Karpas-422 (cell line): ENCODE measurements around the gene NUCKS1. TPM values are rescaled to one million over a fixed set of nuclear protein-coding genes. Genes with fewer than 3 reads are reported as not detected.
"Not testable (repeated sequence)": the region's sequence is repeated elsewhere in the genome, so short reads cannot be mapped to it uniquely, and the experiment has no call there.

Experiments used
- DNase-seq: peaks from one replicate; pipeline ENCODE4 v3.0.0-alpha.2; 2015
- H2AFZ ChIP-seq: fragments of 200-600 bp; sonication (generic); 2 replicates; pipeline ENCODE4 v1.6.1; 2014; ENCODE audit warnings: antibody characterized with exemption, low read length, mixed read lengths
- H3K27ac ChIP-seq: fragments of 200-600 bp; sonication (generic); 2 replicates; pipeline ENCODE4 v1.5.1; 2014; ENCODE audit warnings: mild to moderate bottlenecking, low read length, moderate library complexity
- H3K27me3 ChIP-seq: fragments of 200-600 bp; sonication (generic); 2 replicates; pipeline ENCODE4 v1.6.1; 2014; ENCODE audit warnings: low read length, mixed read lengths
- H3K36me3 ChIP-seq: fragments of 200-600 bp; sonication (generic); 2 replicates; pipeline ENCODE4 v1.6.1; 2014; ENCODE audit warnings: low read length, mixed read lengths; ENCODE audit not compliant: insufficient read depth
- H3K4me1 ChIP-seq: fragments of 200-600 bp; sonication (generic); 2 replicates; pipeline ENCODE4 v1.6.1; 2014; ENCODE audit warnings: mild to moderate bottlenecking, low read length, mixed read lengths
- H3K4me2 ChIP-seq: fragments of 200-600 bp; sonication (generic); 2 replicates; pipeline ENCODE4 v1.6.1; 2014; ENCODE audit warnings: low read length, low read depth, mild to moderate bottlenecking; ENCODE audit not compliant: poor library complexity, severe bottlenecking
- H3K4me3 ChIP-seq: fragments of 200-600 bp; sonication (generic); 2 replicates; pipeline ENCODE4 v1.5.1; 2014; ENCODE audit warnings: mild to moderate bottlenecking, antibody characterized with exemption, low read length, mixed read lengths
- H3K79me2 ChIP-seq: fragments of 200-600 bp; sonication (generic); 2 replicates; pipeline ENCODE4 v1.6.1; 2014; ENCODE audit warnings: mild to moderate bottlenecking, low read length, mixed read lengths
- H3K9ac ChIP-seq: fragments of 200-600 bp; sonication (generic); 2 replicates; pipeline ENCODE4 v1.6.0; 2014; ENCODE audit warnings: low read length
- H3K9me2 ChIP-seq: fragments of 200-600 bp; sonication (generic), shearing (Covaris generic); replicated peaks from 2 replicates; pipeline ENCODE4 v1.6.0; 2014; ENCODE audit warnings: mild to moderate bottlenecking, low read length, moderate library complexity; ENCODE audit not compliant: insufficient read depth
- H3K9me3 ChIP-seq: fragments of 300-700, 200-600 bp; sonication (generic); 2 replicates; pipeline ENCODE4 v1.6.1; 2014; ENCODE audit warnings: low read length, mixed read lengths
- H4K20me1 ChIP-seq: fragments of 200-600 bp; sonication (generic); 2 replicates; pipeline ENCODE4 v1.6.1; 2014; ENCODE audit warnings: mild to moderate bottlenecking, antibody characterized with exemption, low read length, low read depth; ENCODE audit not compliant: insufficient read depth
- total RNA-seq: library from RNA; depleted of rRNA; stranded (reverse); fragments of >200 nt; shearing (Covaris generic); gene quantifications from 2 replicates; pipeline ENCODE4 v1.2.3, GENCODE V29; 2014; ENCODE audit warnings: low replicate concordance

NUCKS1 gene
- total RNA-seq, 1 experiment from 2014 or later, result 56.9 TPM

- H3K27ac ChIP-seq, result no peak overlapping the region
- no peaks in the 10 kb centered on the region for H3K27me3 ChIP-seq
- H3K79me2 ChIP-seq, result peaks cover 94% of the 10 kb centered on the region
- peaks cover 14% of the 10 kb centered on the region for H3K4me1 ChIP-seq
- DNase-seq, result no peak
- no peak overlapping the region for H3K9ac ChIP-seq
- H3K4me3 ChIP-seq, result no peak overlapping the region
- H2AFZ ChIP-seq, result no peak overlapping the region
- H3K9me2 ChIP-seq, result no peaks in the 10 kb centered on the region
- no peaks in the 10 kb centered on the region for H4K20me1 ChIP-seq
- no peaks in the 10 kb centered on the region for H3K9me3 ChIP-seq
- H3K36me3 ChIP-seq, result peaks cover 18% of the 10 kb centered on the region
- H3K4me2 ChIP-seq, result no peak overlapping the region
Measured at GRCh38 chr1:205733438-205734175, 16.4 kb downstream of the NUCKS1 start.

GRCh38 chr1:205729945-205730610, 19.9 kb downstream of the NUCKS1 start:
- Histone ChIP-seq H3K9me2 (no peaks in the 10 kb centered on the region), H3K9me3 (no peaks in the 10 kb centered on the region), H3K4me2 (no peak overlapping the region), H3K4me3 (no peak overlapping the region), H3K36me3 (peaks cover 35% of the 10 kb centered on the region), H3K4me1 (peaks cover under 1% of the 10 kb centered on the region; the same call in 1 of the 2 replicates), H3K9ac (no peak overlapping the region), H2AFZ (no peak overlapping the region), H3K27me3 (no peaks in the 10 kb centered on the region), H3K79me2 (peaks cover 94% of the 10 kb centered on the region), H3K27ac (no peak overlapping the region), H4K20me1 (no peaks in the 10 kb centered on the region)
- no peak for DNase-seq

- no peak for DNase-seq
- no peaks in the 10 kb centered on the region for H4K20me1 ChIP-seq
- peaks cover 51% of the 10 kb centered on the region for H3K36me3 ChIP-seq
- no peaks in the 10 kb centered on the region for H3K27me3 ChIP-seq
- H3K27ac ChIP-seq, result no peak overlapping the region
- no peak overlapping the region for H3K4me2 ChIP-seq
- no peaks in the 10 kb centered on the region for H3K4me1 ChIP-seq
- H3K79me2 ChIP-seq, result peaks cover 79% of the 10 kb centered on the region
- no peak overlapping the region for H3K4me3 ChIP-seq
- H3K9me2 ChIP-seq, result no peaks in the 10 kb centered on the region
- H3K9me3 ChIP-seq, result no peaks in the 10 kb centered on the region
- no peak overlapping the region for H3K9ac ChIP-seq
- H2AFZ ChIP-seq, result no peak overlapping the region
Measured at GRCh38 chr1:205726619-205727125, 23.3 kb downstream of the NUCKS1 start.

- Histone ChIP-seq H3K9ac (no peak overlapping the region), H3K4me2 (no peak overlapping the region), H3K9me3 (no peaks in the 10 kb centered on the region), H3K79me2 (peaks cover 68% of the 10 kb centered on the region), H3K27me3 (no peaks in the 10 kb centered on the region), H3K9me2 (no peaks in the 10 kb centered on the region), H3K36me3 (peaks cover 51% of the 10 kb centered on the region), H3K4me3 (no peak overlapping the region), H3K4me1 (no peaks in the 10 kb centered on the region), H2AFZ (no peak overlapping the region), H4K20me1 (no peaks in the 10 kb centered on the region), H3K27ac (no peak overlapping the region)
- no peak for DNase-seq
Measured at GRCh38 chr1:205725514-205725913, 24.5 kb downstream of the NUCKS1 start.

GRCh38 chr1:205720740-205721139, 29.2 kb downstream of the NUCKS1 start:
- peaks cover 73% of the 10 kb centered on the region for H3K36me3 ChIP-seq
- not testable (repeated sequence) for H3K9me3 ChIP-seq, H3K27me3 ChIP-seq, H3K9ac ChIP-seq, H3K4me1 ChIP-seq, H3K9me2 ChIP-seq, H3K27ac ChIP-seq, DNase-seq, H3K4me2 ChIP-seq, H3K4me3 ChIP-seq, H2AFZ ChIP-seq, H4K20me1 ChIP-seq
- peaks cover 29% of the 10 kb centered on the region for H3K79me2 ChIP-seq

- Histone ChIP-seq H2AFZ (no peak overlapping the region), H3K9me3 (no peaks in the 10 kb centered on the region), H3K27ac (no peak overlapping the region), H3K4me3 (no peak overlapping the region), H3K79me2 (peaks cover 20% of the 10 kb centered on the region), H3K9me2 (no peaks in the 10 kb centered on the region), H3K27me3 (no peaks in the 10 kb centered on the region), H3K36me3 (peaks cover 64% of the 10 kb centered on the region), H3K4me1 (no peaks in the 10 kb centered on the region), H4K20me1 (no peaks in the 10 kb centered on the region), H3K9ac (no peak overlapping the region), H3K4me2 (no peak overlapping the region)
- DNase-seq, result no peak
Measured at GRCh38 chr1:205719762-205720161, 30.2 kb downstream of the NUCKS1 start.

GRCh38 chr1:205719015-205719414, 31.0 kb downstream of the NUCKS1 start:
- Histone ChIP-seq H3K4me3 (no peak overlapping the region), H3K9me3 (no peaks in the 10 kb centered on the region), H3K79me2 (peaks cover 16% of the 10 kb centered on the region), H3K9ac (no peak overlapping the region), H3K36me3 (peaks cover 61% of the 10 kb centered on the region), H4K20me1 (no peaks in the 10 kb centered on the region), H2AFZ (no peak overlapping the region), H3K27me3 (no peaks in the 10 kb centered on the region), H3K27ac (no peak overlapping the region), H3K4me2 (no peak overlapping the region), H3K4me1 (no peaks in the 10 kb centered on the region), H3K9me2 (no peaks in the 10 kb centered on the region)
- no peak for DNase-seq

- Histone ChIP-seq H3K4me1 (no peaks in the 10 kb centered on the region), H3K9ac (no peak overlapping the region), H3K9me2 (no peaks in the 10 kb centered on the region), H3K4me3 (no peak overlapping the region), H2AFZ (no peak overlapping the region), H3K79me2 (peaks cover 7% of the 10 kb centered on the region), H3K9me3 (no peaks in the 10 kb centered on the region), H4K20me1 (no peaks in the 10 kb centered on the region), H3K27ac (no peak overlapping the region), H3K36me3 (peaks cover 52% of the 10 kb centered on the region), H3K4me2 (no peak overlapping the region), H3K27me3 (no peaks in the 10 kb centered on the region)
- DNase-seq, result no peak
Measured at GRCh38 chr1:205716371-205717132, 33.4 kb downstream of the NUCKS1 start.
